GM19395 (cell line): ENCODE measurements around the gene CHD9NB.
"Not testable (repeated sequence)": the region's sequence is repeated elsewhere in the genome, so short reads cannot be mapped to it uniquely, and the experiment has no call there.

Experiments used
- ATAC-seq: cut with Tn5 transposase; IDR thresholded peaks from one replicate; pipeline ENCODE4 v1.9.1; 2021; ENCODE audit warnings: mild to moderate bottlenecking, moderate library complexity; ENCODE audit not compliant: unreplicated experiment

CHD9NB gene

DNA sequence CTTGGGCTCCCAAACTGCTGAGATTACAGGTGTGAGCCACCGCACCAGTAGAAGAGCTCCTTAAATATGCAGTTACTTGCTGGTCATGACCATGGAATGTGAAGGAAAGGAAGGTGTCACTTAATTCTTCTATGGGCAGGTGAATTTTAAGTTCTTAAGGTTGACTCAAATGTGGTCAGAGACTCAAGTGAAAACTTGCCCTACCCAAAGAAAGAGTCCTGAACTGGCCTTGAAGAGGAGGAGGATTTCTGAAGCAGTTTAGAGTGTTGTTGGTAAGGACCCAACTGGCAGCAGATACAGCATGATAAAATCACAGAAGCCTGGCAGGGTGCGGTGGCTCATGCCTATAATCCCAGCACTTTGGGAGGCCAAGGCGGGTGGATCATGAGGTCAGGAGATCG lies 31.4 kb upstream of the CHD9NB start:
- no peak for ATAC-seq

DNA sequence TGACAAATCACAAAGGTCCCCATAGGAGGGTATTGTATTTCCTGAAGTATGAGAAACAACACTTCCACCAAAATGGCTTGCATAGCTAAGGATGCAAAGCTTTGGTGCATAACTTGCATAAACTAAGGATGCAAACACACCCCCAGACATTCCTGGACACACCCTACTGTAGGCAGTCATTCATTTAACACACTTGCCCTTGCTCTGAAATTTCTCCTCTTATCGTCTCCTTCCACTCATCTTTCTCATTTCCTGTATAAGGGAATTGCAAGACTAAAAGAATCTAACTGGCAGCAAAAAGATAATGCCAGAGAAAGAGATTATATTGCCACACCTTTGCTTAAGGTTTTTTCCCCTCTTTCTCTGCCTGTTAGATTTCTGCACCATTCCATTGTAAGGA lies 30.4 kb upstream of the CHD9NB start:
- no peak for ATAC-seq

DNA sequence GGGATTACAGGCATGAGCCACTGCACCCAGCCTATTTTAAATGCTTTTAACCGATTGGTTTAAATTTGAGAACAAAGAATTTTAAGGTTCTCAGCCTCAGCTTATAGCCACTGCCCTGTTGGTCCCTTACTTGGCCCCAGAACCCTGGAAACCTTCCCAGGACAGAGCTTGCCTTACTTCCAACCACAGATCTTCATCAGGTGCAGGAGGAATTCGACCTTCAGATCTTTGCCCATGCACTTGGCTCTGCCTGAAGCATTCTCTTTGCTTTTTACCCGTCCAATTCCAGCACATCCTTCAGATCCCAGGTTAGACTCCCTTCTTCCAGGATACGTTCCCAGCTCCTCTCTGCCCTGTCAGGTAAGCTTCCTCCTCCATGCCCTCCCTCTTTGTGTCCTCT lies 29.8 kb upstream of the CHD9NB start:
- no peak for ATAC-seq

DNA sequence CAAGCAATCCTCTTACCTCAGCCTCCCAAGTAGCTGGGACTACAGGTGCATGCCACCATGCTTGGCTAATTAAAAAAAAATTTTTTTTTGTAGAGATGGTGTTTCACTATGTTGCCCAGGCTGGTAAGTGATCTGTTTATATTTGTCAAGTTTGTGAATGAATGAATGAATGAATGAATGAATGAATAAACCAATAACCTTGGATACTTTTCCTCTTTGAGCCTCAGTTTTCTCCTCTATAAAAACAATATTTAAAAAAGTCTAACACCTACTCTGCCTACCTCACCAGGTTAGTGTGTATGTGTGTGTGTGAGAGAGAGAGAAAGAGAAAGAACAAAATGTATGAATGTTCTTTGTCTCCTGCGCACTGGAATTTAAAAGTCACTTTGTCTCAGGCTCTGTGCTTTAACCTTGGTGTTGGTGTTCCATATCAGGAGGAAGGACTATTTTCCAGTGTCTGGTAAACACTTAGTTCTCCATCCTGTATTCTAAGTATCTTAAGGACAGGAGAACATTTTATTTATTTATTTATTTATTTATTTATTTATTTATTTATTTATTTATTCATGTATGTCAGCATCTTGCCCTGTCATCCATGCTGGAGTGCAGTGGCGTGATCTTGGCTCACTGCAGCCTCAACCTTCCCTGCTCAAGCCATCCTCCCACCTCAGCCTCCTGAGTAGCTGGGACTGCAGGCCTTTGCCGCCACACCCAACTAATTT lies 29.1 kb upstream of the CHD9NB start:
- ATAC-seq = no peak

DNA sequence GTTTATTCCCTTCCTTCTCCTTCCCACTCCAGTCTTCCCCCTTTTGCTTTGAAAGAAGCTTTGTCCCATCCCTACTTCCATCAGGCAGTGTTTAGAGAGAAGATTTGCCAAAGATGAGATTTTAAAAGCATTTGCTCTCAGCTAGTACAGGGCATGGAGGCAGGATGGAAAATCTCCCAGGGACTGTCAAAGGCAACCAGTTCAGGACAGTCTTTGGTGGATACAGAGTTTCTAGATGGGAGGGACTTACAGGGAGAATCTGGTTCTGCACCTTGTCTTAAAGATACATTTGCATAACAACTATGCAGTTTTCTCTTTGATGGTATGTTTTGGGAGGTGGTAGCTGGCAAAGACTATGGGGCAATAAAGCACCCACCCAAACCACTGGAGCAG lies 28.3 kb upstream of the CHD9NB start:
- ATAC-seq = no peak

DNA sequence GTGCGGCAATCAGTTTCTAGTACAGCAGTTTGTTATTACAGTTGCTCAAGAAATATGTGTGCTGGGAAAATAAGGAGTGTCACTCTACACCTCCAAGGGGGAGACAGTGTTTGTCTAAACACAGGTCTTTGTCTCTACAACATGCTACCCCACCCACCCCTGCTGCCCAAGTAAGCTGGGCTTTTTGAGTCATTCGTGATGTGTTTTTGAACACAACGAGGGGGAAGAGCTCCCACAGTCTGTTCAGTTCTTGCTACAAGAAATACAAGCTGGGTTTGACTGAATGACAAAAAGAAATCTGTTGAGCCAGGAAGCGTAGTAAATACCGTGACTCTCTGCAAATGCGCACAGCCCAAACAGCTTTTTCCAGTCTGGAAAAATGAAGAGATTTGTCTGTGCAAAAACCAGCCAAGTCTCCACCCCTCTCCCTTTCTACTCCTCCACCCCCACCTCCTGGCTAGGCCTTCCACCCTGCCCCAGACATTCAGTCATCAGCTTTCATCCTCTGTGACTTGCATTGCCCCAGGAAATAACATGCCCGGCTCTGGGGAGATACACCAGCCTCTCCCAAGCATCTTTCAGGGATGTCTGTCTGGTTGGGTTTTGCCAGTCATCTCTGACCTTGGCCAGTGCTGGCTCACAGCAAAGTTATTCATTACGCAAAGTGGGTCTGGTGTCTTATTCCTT lies 27.8 kb upstream of the CHD9NB start:
- no peak for ATAC-seq

DNA sequence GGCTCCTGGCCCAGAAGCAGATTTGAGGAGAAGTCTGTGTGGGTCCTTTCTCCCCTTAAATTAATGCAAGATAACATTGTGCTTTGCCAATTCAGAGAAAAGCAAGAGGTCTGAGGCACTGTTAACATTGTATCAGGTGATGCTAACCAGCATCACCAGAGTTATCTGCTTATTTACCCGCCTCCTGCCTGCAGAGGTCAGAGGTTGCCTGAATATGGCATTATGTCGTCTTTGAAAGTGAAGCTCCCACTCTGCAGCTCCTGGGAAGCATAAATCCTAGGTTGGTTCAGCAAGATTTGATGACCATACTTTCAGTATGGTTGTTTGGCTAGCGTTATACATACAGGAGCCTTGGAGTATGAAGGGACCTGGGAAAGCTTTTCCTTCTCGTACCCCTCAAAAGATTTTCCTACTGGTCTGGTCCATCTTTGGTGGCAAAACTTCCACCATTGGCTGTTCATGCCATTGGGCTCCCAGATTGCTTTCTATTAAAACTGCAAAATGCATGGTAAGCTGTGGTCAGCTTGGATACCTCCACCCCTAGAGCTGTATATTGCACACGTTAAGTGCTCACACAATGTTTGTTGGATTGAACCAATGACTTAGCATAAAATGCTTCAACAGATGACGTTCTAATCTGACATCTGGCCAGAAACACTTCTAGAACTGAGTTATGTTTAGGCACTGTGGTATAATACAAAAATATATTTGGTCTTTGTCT lies 26.2 kb upstream of the CHD9NB start:
- ATAC-seq = no peak

DNA sequence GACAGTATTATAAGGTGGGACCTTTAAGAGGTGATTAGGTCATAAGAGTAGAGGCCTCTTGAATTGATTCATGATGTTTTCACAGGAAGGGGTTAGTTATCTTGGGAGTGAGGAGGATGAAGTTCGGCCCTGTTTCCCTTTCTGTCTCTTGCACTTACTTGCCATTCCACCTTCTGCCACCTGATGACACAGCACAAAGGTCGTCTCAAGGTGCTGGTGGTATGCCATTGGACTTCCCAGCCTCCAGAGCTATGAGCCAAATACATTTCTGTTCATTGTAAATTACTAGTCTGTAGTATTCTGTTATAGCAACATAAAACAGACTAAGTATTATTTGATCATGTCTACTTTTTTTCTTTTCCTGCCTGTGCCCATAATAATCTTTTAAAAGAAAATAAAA lies 25.6 kb upstream of the CHD9NB start:
- no peak for ATAC-seq

DNA sequence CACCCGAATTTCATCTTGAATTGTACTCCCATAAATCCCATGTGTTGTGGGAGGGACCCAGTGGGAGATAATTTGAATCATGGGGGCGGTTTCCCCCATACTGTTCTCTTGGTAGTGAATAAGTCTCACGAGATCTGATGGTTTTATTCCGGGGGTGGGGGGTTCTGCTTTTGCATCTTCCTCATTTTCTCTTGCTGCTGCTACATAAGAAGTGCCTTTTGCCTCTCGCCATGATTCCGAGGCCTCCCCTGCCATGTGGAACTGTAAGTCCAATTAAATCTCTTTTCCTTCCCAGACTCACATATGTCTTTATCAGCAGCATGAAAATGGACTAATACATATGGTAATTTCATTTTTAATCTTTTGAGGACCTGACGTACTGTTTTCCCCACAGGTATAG lies 22.8 kb upstream of the CHD9NB start:
- ATAC-seq = not testable (repeated sequence)

DNA sequence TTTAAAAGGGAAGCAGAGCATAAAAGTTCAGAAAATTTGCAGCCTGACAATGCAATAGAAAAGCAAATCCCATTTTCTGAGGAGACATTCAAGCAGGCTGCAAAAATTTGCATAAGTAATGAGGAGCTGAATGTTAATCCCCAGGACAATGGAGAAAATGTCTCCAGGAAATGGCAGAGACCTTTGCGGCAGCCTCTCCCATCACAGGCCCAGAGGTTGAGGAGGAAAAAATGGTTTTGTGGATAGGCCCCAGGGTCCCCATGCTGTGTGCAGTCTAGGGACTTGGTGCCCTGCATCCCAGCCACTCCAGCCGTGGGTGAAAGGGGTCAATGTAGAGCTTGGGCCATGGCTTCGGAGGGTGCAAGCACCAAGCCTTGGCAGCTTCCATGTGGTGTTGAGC lies 21.6 kb upstream of the CHD9NB start:
- not testable (repeated sequence) for ATAC-seq

DNA sequence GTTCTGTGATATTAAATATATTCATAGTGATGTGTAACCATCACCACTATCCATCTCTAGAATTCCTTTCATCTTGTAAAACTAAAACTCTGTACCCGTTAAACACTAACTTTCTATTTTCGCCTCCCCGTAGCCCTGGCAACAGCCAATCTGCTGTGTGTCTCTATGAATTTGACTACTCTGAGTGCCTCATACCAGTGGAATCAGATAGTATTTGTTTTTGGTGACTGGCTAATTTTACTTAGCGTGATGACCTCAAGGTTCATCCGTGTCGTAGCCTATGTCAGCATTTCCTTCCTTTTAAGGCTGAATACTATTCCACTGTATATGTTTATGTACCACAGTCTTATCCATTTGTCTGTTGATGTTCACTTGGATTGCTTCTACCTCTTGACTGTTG lies 20.3 kb upstream of the CHD9NB start:
- no peak for ATAC-seq

DNA sequence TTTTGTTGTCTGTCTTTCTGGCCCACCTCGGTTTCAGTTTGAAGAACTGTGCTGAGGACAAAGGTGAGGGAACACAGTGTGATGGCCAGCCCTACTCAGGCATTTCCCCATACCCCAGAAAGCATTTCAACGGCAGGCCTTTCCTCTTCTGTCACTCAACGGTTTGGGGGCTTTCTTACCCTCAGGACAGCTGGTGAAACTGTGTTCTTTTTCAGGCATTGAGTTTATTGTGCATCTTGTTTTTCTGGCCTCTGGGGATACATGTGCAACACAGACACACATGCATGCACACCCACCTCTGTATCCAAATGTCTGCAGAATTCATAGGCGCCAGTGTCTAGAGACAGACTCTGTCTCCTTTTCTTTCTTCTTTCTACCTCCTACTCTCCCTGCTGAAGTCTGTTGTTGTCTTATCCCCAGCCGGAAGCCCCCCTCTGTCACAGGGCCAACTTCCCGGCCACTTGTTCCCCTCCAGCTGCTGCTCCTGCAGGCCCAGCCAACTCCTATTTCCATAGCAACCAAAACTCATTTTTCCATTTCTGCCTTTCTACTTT lies 19.1 kb upstream of the CHD9NB start:
- ATAC-seq = peak; percentile 48

DNA sequence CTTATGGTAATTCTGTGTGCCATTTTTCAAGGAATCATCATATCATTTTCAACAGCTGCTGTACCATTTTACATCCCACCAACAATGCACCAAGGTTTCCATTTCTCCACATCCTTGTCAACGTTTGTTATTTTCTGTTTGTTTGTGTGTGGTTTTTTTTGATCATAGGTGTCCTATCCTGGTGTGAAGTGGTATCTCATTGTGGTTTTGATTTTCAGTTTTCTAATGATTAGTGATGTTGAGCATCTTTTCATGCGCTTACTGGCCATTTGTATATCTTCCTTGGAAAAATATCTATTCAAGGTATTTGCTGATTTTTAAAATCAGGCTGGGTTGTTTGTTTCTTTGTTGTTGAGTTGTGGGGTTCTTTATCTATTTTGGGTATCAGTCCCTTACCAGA lies 17.1 kb upstream of the CHD9NB start:
- no peak for ATAC-seq

DNA sequence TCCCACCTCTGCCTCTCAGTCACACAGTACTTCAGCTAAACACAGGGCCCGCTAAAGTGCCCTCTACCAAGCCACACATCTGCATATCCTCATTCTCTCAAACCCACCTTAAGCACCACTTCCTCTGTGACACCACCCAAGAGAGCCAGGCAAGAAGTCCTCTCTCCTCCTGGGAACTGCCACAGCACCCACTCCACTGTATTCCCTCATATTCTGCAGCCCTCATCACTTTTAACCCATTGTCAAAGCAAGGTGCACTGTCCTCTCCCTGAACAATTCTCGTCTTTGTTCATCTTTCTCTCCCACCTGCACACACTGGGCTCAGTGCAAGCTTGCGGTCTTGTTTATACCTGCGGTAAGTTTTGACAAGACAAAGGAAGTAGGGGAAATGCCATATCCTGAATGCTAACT lies 15.7 kb upstream of the CHD9NB start:
- ATAC-seq = peak; percentile 55

DNA sequence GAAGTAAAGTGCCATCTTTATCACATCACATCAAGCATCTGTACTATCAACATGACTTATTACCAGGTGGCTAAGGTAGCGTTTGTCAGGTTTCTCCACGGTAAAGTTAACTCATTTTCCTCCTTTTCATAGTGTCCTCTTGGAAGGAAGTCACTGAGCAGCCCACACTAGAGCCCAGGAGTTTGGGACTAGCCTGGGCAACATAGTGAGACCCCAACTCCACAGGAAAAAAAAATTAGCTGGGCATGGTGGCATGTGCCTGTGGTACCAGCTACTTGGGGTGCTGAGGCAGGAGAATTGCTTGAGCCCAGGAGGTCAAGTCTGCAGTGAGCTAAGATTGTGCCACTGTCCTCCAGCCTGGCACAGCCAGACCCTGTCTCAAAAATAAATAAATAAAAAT lies 15.0 kb upstream of the CHD9NB start:
- ATAC-seq = no peak

DNA sequence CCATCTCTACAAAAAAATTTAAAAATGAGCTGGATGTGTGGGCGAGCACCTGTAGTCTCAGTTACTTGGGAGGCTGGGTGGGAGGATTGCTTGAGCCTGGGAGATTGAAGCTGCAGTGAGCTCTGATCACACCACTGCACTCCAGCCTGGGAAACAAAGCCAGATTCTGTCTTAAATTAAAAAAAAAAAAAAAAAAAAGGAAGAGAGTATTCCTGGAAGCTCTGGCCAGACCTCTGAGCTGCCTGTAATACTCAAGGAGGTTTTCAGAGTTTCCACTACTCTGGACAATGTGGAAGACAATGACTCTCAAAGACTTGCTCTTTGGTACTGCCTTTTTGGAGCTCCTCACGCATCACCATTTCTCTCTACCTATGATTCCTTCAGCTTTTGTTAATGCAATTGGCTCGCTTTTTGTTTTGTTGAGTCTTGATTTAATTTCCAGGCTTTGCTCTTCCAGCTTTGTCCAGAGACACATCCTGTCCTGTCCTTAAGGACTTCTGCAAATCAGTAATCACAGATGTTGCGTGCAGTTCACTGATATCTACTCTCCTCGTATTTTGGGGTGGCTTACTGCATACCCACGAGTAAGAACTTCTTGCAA lies 12.9 kb upstream of the CHD9NB start:
- no peak for ATAC-seq

DNA sequence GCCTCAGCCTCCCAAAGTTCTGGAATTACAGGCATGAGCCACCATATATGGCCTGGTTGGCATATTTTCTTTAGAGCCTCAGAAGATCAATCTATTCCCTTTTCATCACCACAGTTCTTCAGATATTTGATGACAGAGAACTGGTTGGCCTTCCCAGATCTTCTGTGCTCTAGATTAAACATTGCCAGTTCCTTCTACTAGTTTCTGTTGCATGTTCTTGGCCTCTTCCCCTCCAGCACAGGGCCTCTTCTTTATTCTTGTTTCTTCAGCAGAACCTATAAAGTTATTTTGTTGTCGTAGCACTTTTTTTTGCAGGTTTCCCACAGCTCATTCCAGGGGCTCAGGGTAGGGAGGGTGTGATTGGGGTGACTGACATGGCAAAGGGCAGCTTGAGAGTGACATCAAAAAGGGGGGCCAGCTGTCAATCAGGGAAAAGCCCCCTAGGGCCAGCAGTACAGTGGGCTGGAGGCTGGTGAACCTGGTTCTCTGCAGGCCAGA lies 11.4 kb upstream of the CHD9NB start:
- no peak for ATAC-seq

DNA sequence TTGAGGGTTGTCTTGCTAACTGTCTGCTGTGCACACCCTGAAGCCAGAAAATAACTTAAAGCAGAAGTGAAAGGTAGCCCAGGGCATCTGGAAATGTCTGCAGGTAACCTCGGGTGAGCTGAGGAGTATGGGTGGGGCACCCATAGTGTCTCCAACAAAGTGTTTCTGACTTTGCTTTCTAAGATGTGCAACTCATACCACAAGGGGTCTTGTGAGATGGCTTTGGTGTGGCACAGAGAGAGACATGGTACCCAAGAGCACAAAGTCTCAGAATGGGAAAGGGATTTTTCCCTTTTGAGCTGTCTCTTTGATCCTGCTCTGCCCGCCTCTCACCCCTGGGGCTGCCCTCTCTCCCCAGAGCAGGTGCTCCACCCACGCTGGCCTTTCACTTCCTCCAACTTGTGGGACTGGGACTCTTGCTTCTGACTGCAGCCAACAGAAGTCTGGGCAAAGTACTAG lies 9.0 kb upstream of the CHD9NB start:
- peak; percentile 84 for ATAC-seq

DNA sequence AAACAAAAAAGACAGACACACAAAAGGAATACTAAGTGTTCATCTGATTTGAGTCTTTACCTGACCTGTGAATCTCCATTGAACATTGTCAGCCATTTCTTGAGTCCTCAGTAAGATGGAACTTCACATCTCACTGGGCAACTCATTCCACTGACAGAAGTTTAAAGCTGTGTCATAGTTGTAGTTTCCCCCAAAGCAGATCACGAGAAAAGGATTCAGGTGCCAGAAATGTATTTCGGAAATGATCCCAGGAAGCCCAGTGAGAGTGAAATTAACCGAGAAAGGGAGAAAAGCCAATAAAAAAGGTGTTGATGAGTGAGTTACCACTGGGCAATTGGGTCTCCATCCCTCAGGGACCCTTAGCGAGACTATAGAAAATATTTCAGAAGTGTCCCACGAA lies 8.6 kb upstream of the CHD9NB start:
- peak; percentile 32 for ATAC-seq

DNA sequence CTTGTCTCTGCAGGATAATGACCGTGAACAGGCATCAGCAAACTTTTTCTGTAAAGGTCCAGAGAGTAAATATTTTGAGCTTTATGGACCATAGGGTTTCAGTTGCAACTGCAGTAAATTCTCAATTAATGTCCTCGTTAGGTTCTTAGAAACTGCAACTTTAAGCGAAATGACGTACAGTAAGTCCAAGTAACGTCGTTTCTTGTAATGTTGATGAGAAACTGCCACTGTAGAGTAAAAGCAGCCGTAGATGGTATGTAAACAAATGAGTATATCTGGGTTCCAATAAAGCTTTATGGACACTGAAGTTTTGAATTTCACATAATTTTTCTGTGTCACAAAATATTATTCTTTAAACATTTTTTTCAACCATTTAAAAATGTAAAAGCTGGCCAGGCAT lies 7.0 kb upstream of the CHD9NB start:
- ATAC-seq = no peak

DNA sequence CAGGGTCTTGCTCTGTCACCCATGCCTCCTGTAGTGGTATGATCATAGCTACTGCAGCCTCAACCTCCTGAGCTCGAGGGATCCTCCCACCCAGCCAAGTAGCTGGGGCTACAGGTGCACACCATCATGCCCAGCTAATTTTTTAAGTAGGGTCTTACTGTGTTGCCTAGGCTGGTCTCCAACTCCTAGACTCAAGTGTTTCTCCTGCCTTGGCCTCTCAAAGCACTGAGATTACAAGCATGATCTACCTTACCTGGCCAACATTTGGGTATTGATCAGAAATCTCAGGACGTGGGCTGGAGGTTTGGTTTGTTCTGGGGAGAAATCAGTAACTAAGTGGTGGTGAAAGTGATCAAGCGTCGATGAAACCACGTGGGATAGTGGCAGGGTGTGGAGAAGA lies 6.2 kb upstream of the CHD9NB start:
- no peak for ATAC-seq
